NCI-H1092 (cell line): ENCODE measurements around the gene JMJD8.

Experiments
- DNase-seq: peaks from one replicate; lab custom pipeline; 2025; lab: John Stamatoyannopoulos, UW

Gene JMJD8

GRCh38 chr16:684071-684794 is at the start of gene JMJD8:
TSS of gene JMJD8 (minus strand) at chr16:684334. CDS start at chr16:684319, 15 bp downstream.
- peak; percentile 97 for DNase-seq

GRCh38 chr16:733382-734207 is 49.5 kb upstream of the JMJD8 start:
- no peak for DNase-seq

GRCh38 chr16:732936-733335 is 48.8 kb upstream of the JMJD8 start:
- no peak for DNase-seq

GRCh38 chr16:732332-732731 is 48.2 kb upstream of the JMJD8 start:
- no peak for DNase-seq

GRCh38 chr16:730666-731509 is 46.8 kb upstream of the JMJD8 start:
- DNase-seq: no peak

- DNase-seq: no peak
These were observed 45.9 kb upstream of the JMJD8 start for GRCh38 chr16:729768-730665.

GRCh38 chr16:728890-729744 is 45.0 kb upstream of the JMJD8 start:
- DNase-seq: no peak

- DNase-seq: no peak
These were observed 44.2 kb upstream of the JMJD8 start for GRCh38 chr16:728131-728889.

GRCh38 chr16:727291-727977 is 43.3 kb upstream of the JMJD8 start:
- DNase-seq: no peak

- DNase-seq: no peak
These were observed 42.5 kb upstream of the JMJD8 start, which contains the start of the genes CCDC78 and HAGHL for GRCh38 chr16:726438-727290. TSS of gene CCDC78 (minus strand) at chr16:726443. CDS start at chr16:726367, 76 bp downstream. TSS of gene HAGHL (plus strand) at chr16:727106. CDS start at chr16:727510, 404 bp downstream.

GRCh38 chr16:726188-726437 is 42.0 kb upstream of the JMJD8 start:
- no peak for DNase-seq

- no peak for DNase-seq
These were observed 41.5 kb upstream of the JMJD8 start for GRCh38 chr16:725463-726187.

- no peak for DNase-seq
These were observed 40.9 kb upstream of the JMJD8 start for GRCh38 chr16:725041-725376.

GRCh38 chr16:724188-725040 is 40.3 kb upstream of the JMJD8 start:
- no peak for DNase-seq

GRCh38 chr16:723695-724094 is 39.6 kb upstream of the JMJD8 start:
- DNase-seq: no peak

GRCh38 chr16:722835-723633 is 38.9 kb upstream of the JMJD8 start:
- DNase-seq: no peak
